Measurements from ENCODE around the gene STAM2.
A peak's percentile ranks its signal among the peaks of the same experiment; 100 is the strongest.
"Not testable (repeated sequence)": the region's sequence is repeated elsewhere in the genome, so short reads cannot be mapped to it uniquely, and the experiment has no call there.

Gene STAM2

DNA sequence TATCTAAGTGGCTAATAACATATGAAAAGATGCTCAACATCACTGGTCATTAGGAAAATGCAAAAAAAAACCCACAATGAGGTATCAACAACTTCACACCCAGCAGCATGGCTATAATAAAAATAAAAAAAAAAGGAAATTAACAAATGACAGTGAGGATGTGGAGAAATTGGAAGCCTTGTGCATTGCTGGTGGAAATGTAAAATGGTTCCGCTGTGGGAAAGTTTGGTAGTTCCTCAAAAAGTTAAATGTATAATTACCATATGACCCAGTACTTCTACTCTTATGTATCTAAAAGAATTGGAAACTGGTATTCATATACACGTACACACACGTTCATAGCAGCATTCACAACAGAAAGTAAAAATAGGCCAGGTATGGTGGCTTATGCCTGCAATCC lies 61.2 kb downstream of the STAM2 start:
- Histone ChIP-seq H3K79me2 (ENCODE audit: control insufficient read depth, insufficient read depth, low read length, unreplicated experiment) (no peaks in the 10 kb centered on the region), H2AFZ (ENCODE audit: low read length, unreplicated experiment) (no peak overlapping the region), H3K27ac (ENCODE audit: low read depth, low read length) (no peak overlapping the region), H3K36me3 (ENCODE audit: insufficient read depth, low read length) (no peaks in the 10 kb centered on the region), H3K4me3 (ENCODE audit: low read depth, low read length) (no peak overlapping the region), H3K27me3 (ENCODE audit: insufficient read depth, low read length) (no peaks in the 10 kb centered on the region), H3K4me1 (ENCODE audit: control insufficient read depth, insufficient read depth, low read length, unreplicated experiment) (no peaks in the 10 kb centered on the region)

DNA sequence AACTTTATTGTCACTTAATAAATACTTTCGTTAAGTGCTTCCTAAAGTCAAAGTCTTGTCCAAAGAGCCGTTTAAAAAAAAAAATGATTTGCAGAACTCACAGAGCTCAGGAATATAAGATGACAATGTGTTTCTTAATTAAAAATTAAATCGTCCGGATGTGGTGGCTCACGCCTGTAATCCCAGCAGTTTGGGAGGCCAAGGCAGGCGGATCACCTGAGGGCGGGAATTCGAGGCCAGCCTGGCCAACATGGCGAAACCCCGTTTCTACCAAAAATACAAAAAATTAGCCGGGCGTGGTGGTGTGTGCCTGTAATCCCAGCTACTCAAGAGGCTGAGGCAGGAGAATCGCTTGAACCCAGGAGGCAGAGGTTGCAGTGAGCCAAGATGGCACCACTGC lies 68.4 kb downstream of the STAM2 start:
- not testable (repeated sequence) for H3K27me3 ChIP-seq (ENCODE audit: insufficient read depth, low read length); H3K4me1 ChIP-seq (ENCODE audit: control insufficient read depth, insufficient read depth, low read length, unreplicated experiment); H3K27ac ChIP-seq (ENCODE audit: low read depth, low read length); H2AFZ ChIP-seq (ENCODE audit: low read length, unreplicated experiment); H3K4me3 ChIP-seq (ENCODE audit: low read depth, low read length); H3K36me3 ChIP-seq (ENCODE audit: insufficient read depth, low read length); H3K79me2 ChIP-seq (ENCODE audit: control insufficient read depth, insufficient read depth, low read length, unreplicated experiment)

DNA sequence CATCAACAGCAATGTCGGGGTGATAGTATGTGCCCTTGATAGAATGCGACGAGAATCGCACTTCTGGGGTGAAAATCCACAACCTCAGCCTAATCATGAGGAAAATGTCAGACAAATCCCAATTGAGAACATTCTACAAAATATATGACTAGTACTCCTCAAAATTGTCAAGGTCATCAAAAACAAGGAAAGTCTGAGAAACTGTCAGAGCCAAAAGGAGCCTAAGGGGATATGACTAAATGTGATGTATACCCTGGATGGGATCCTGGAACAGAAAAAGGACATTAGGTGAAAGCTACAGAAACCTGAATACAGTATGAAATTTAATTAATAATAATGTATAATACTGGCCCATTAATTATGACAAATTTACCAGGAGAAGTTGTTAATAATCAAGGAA lies 69.1 kb downstream of the STAM2 start:
- Histone ChIP-seq H3K36me3 (ENCODE audit: insufficient read depth, low read length) (no peaks in the 10 kb centered on the region), H3K27ac (ENCODE audit: low read depth, low read length) (no peak overlapping the region), H3K27me3 (ENCODE audit: insufficient read depth, low read length) (peaks cover 2% of the 10 kb centered on the region; the same call in 1 of the 2 replicates), H3K79me2 (ENCODE audit: control insufficient read depth, insufficient read depth, low read length, unreplicated experiment) (no peaks in the 10 kb centered on the region), H3K4me3 (ENCODE audit: low read depth, low read length) (no peak overlapping the region), H3K4me1 (ENCODE audit: control insufficient read depth, insufficient read depth, low read length, unreplicated experiment) (no peaks in the 10 kb centered on the region), H2AFZ (ENCODE audit: low read length, unreplicated experiment) (no peak overlapping the region)

DNA sequence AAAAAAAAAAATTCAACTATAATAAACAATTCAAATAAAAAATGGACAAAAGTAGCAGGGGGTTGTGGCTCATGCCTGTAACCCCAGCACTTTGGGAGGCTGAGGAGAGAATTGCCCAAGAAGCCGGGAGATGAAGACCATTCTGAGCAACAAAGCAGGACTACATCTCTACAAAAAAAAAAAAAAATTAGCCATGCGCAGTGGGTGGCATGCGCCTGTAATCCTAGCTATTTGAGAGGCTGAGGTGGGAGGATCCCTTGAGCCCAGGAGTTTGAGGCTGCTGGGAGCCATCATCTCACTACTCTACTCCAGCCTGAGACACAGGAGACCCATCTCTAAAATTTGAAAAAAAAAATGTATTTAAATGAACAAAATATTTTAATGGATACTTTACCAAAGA lies 72.3 kb downstream of the STAM2 start:
- H2AFZ ChIP-seq (ENCODE audit: low read length, unreplicated experiment): no peak overlapping the region
- peaks cover 4% of the 10 kb centered on the region for H3K4me1 ChIP-seq (ENCODE audit: control insufficient read depth, insufficient read depth, low read length, unreplicated experiment)
- H3K27ac ChIP-seq (ENCODE audit: low read depth, low read length): no peak overlapping the region
- peaks cover 33% of the 10 kb centered on the region for H3K27me3 ChIP-seq (ENCODE audit: insufficient read depth, low read length)
- H3K4me3 ChIP-seq (ENCODE audit: low read depth, low read length): no peak overlapping the region
- H3K79me2 ChIP-seq (ENCODE audit: control insufficient read depth, insufficient read depth, low read length, unreplicated experiment): no peaks in the 10 kb centered on the region
- H3K36me3 ChIP-seq (ENCODE audit: insufficient read depth, low read length): no peaks in the 10 kb centered on the region

DNA sequence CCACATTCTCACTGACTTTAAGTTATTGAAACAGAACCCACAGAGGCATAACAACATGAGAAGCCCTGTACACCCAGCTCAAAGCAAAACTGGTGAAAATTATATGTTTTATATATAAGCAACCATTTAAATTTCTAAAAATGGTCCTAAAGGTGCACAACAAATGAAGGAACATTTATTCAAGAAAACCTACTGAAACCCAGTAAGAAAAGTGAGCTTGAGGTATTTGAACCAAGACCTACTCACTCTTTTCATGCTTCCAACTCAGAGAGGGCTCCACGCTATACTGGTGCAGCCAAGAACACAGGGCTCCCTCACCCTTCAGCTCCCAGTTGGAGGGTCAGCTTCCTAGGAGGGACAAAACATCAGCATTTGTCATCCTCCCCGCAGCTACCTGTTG lies 74.6 kb downstream of the STAM2 start:
- Histone ChIP-seq H3K4me1 (ENCODE audit: control insufficient read depth, insufficient read depth, low read length, unreplicated experiment) (peaks cover 4% of the 10 kb centered on the region), H3K27ac (ENCODE audit: low read depth, low read length) (no peak overlapping the region), H3K27me3 (ENCODE audit: insufficient read depth, low read length) (peaks cover 52% of the 10 kb centered on the region), H3K4me3 (ENCODE audit: low read depth, low read length) (no peak overlapping the region), H3K79me2 (ENCODE audit: control insufficient read depth, insufficient read depth, low read length, unreplicated experiment) (no peaks in the 10 kb centered on the region), H2AFZ (ENCODE audit: low read length, unreplicated experiment) (no peak overlapping the region), H3K36me3 (ENCODE audit: insufficient read depth, low read length) (no peaks in the 10 kb centered on the region)

DNA sequence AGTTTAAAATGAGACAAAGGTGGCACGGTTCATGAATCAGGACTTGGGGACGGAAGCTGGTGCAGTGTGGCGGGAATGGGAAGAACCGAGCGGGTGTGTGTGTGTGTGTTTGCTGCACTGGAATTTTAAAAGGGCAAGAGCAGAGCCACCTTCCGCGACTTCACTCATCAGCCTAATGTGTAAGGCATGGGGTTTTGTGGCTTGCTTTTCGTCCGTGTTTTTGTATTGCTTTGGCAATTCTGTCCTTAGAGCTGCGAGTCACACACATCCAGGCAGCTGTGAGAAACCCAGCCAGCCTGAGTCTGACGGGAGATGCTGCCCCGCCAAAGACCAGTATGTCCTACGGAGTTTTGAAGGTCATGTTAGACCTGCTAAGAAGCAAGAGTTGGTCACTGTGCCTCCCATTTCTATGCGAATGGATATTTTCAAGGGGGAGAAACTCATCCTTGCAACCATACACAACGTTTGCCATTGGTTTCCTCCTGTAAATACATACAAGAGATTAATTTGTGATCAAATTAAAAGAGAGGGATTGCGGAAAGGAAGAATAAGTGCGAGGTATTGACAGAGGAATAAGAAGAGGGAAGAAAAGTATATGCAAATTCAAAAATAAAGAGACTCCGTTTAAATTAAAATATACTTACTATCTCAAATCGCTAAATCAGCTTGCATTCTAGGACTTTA lies 76.1 kb downstream of the STAM2 start:
- H3K27me3 ChIP-seq (ENCODE audit: insufficient read depth, low read length): peaks cover 65% of the 10 kb centered on the region

DNA sequence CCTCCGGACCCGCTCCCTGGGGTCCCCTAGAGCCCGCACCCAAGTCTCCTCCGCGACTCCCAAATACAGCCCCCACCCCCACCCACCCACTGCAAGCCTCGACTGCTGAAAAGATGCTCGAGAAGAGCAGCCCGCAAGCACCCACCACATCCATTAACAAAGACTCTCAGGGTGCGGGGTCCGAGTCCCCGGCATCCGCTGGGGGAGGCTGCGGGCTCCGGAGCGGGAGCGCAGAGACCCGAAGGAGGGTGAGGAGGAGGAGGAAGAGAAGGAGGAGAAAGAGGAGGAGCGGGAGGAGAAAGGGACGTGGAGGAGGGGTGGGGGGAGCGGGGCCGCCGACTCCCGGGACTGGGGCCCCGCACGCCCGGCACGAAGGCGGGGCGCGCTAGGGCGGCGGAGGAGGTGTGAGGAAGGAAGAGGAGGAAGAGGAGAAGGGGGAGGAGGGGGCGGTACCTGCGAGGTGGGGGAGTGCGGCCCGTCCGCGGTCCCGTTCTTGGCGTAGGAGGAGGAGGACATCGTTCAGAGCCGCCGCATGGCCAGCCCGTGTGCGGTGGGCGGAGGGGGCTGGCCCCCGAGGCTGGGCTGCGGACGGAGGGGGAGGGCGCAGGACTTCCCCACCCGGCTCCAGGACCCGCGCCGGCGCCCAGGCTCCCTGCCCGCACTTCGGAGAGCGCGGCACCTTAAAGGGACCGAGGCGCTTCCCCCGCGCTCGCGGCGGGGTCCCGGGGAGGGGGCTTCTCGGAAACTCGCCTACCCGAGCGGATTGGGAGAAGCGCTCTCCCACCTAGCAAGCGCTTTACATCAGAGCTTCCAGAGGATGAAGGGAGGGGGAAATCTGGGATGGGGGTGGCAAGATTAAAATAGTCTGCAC lies 76.8 kb downstream of the STAM2 start, which contains the start of gene CACNB4:
Gene CACNB4, minus strand, starts transcription at position 549 of the 871 bp plus-strand sequence.
- H3K36me3 ChIP-seq (ENCODE audit: insufficient read depth, low read length): no peaks in the 10 kb centered on the region

More for the DNA sequence above, 76.1 kb downstream of the STAM2 start:
- Histone ChIP-seq H3K27ac (ENCODE audit: low read depth, low read length) (no peak overlapping the region), H3K4me3 (ENCODE audit: low read depth, low read length) (peak overlapping the region; percentile 76), H2AFZ (ENCODE audit: low read length, unreplicated experiment) (peak overlapping the region; percentile 87), H3K36me3 (ENCODE audit: insufficient read depth, low read length) (no peaks in the 10 kb centered on the region), H3K79me2 (ENCODE audit: control insufficient read depth, insufficient read depth, low read length, unreplicated experiment) (no peaks in the 10 kb centered on the region), H3K4me1 (ENCODE audit: control insufficient read depth, insufficient read depth, low read length, unreplicated experiment) (peaks cover 4% of the 10 kb centered on the region)

DNA sequence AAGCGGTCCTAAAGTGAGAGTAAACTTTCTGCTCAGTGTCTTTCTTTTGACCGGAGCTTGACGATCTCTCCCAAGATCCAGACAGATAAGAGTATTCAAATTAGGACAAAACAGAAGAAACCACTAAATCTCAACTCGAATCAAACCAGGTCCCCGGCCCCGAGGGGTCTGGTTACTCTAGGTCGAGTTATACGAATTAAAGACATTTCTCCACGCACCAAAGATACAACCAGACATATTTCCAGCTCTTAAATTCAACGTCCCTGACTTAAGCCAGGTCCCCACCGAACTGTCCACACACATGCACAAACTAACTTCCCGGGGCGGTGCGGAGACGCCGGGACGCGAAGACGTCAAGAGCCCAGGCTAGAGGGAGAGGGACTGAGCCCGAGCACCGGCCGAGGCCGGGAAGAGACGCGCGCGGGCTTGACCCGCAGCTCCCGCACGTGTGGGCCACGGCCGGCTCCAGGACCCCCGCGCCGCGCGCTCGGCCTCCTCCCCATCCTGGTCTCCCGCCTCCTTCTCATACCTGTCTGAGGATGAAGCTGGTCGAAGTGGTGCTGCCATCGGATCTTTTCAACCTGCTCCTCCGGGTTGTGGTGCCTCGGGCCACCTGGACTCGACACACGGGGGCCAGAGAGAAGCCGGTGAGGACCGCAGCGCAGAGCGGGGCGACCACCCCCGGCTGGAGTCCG lies 77.6 kb downstream of the STAM2 start:
- Histone ChIP-seq H3K79me2 (ENCODE audit: control insufficient read depth, insufficient read depth, low read length, unreplicated experiment) (no peaks in the 10 kb centered on the region), H3K4me3 (ENCODE audit: low read depth, low read length) (peak overlapping the region; percentile 76), H3K36me3 (ENCODE audit: insufficient read depth, low read length) (no peaks in the 10 kb centered on the region), H2AFZ (ENCODE audit: low read length, unreplicated experiment) (peak overlapping the region; percentile 42), H3K4me1 (ENCODE audit: control insufficient read depth, insufficient read depth, low read length, unreplicated experiment) (peaks cover 4% of the 10 kb centered on the region), H3K27ac (ENCODE audit: low read depth, low read length) (no peak overlapping the region), H3K27me3 (ENCODE audit: insufficient read depth, low read length) (peaks cover 69% of the 10 kb centered on the region)

More for the DNA sequence above, 76.8 kb downstream of the STAM2 start, which contains the start of gene CACNB4:
- Histone ChIP-seq H3K4me1 (ENCODE audit: control insufficient read depth, insufficient read depth, low read length, unreplicated experiment) (peaks cover 4% of the 10 kb centered on the region), H3K79me2 (ENCODE audit: control insufficient read depth, insufficient read depth, low read length, unreplicated experiment) (no peaks in the 10 kb centered on the region), H3K27ac (ENCODE audit: low read depth, low read length) (no peak within 1 kb of the TSS), H3K27me3 (ENCODE audit: insufficient read depth, low read length) (peaks cover 69% of the 10 kb centered on the region), H2AFZ (ENCODE audit: low read length, unreplicated experiment) (peak within 1 kb of the TSS; percentile 87), H3K4me3 (ENCODE audit: low read depth, low read length) (peak within 1 kb of the TSS; percentile 76)

DNA sequence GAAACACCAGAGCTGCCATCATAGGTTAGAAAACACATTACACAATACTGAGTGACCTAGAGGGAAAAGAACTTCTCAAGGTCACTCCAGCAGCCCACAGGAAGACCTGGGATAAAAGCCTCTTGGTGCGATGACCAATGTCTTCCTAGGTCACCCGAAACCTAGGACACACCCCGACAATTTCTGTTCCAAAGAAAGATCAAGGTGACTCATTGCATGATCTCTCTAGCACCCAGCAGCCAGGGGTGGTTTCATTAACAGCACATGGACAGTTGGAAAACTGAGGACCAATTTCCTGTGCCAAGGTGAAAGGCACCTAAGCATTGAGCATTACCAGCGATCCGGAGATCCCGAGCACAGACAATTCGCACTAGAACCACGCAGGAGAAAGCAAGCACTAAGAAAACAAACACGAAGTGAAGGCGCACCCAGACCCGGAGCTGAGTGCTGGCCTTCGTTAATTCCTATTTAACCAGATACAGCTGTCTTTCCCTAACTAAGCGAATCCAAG lies 78.2 kb downstream of the STAM2 start:
- Histone ChIP-seq H3K4me1 (ENCODE audit: control insufficient read depth, insufficient read depth, low read length, unreplicated experiment) (peaks cover 4% of the 10 kb centered on the region), H3K36me3 (ENCODE audit: insufficient read depth, low read length) (no peaks in the 10 kb centered on the region), H3K4me3 (ENCODE audit: low read depth, low read length) (peak overlapping the region; percentile 76), H2AFZ (ENCODE audit: low read length, unreplicated experiment) (peak overlapping the region; percentile 42), H3K27ac (ENCODE audit: low read depth, low read length) (no peak overlapping the region), H3K27me3 (ENCODE audit: insufficient read depth, low read length) (peaks cover 69% of the 10 kb centered on the region), H3K79me2 (ENCODE audit: control insufficient read depth, insufficient read depth, low read length, unreplicated experiment) (no peaks in the 10 kb centered on the region)

DNA sequence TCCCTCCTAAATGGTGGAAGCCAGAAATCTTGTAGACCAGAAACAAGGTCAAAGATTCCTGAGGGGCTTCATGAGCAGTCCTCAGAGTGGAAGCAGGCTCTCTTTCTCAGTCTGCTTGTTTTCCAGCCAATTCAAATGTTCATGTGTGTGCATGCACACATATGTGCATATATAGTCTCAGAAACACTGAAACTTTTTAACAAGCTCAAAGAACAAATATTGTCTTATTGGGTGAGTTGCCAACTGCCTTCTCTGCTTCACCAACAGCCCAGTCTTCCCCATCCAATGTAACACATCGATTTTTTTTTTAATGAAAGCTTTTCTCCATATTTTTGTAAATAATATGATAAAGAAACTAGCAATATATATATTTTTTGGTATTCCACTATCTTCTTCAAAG lies 80.4 kb downstream of the STAM2 start:
- no peak overlapping the region for H3K27ac ChIP-seq (ENCODE audit: low read depth, low read length)
- H3K36me3 ChIP-seq (ENCODE audit: insufficient read depth, low read length): no peaks in the 10 kb centered on the region
- H3K4me3 ChIP-seq (ENCODE audit: low read depth, low read length): no peak overlapping the region
- H3K4me1 ChIP-seq (ENCODE audit: control insufficient read depth, insufficient read depth, low read length, unreplicated experiment): peaks cover 4% of the 10 kb centered on the region
- H2AFZ ChIP-seq (ENCODE audit: low read length, unreplicated experiment): no peak overlapping the region
- H3K79me2 ChIP-seq (ENCODE audit: control insufficient read depth, insufficient read depth, low read length, unreplicated experiment): no peaks in the 10 kb centered on the region
- H3K27me3 ChIP-seq (ENCODE audit: insufficient read depth, low read length): peaks cover 60% of the 10 kb centered on the region

Data from ACC112 (cell line).